ENCODE data around the gene ZHX3. TPM values are rescaled to one million over a fixed set of nuclear protein-coding genes. Genes with fewer than 3 reads are reported as not detected.

The ZHX3 gene
- total RNA-seq, 4 donors from 2014 or later, result 19.2 to 32.9 (median 31.4) TPM

DNA sequence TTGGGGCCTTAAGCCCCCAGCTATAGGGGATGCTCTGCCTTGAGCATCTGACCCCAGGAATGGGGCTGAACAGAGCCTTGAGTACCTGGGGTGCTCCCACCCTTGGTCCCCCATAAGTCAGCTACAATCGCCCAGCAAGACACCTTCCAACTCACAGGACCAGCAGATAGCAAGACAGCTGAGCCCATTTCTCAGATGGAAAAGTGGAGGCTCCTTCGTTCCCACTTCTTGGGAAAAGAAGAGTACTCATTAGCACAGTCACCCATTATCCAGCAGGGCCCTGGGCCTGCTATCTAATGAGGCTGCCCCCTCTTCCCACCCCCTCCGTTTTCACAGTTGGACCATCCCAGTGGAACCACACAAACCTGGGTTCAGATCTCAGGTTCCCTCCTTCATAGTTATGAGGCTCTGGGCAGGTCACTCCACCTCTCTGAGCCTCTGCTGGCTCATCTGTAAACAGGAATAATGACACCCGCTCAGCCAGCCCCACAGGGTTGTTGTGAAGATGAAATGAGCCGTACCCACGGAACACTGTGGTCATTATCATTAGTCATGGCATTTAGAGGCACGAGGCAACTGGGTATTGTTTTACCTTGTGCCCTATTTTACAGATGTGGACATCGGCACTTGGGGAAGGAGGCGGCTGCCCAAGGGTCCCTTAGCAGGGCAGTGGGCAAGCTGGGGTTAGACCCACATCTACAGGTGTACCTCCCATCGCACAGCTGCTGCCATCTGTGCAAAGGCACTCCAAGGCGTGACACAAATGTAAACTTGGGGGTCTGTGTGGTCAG lies 27.6 kb upstream of the ZHX3 start:
- DNase-seq (ENCODE audit: low spot score in 2 of 2), result no peak
- H3K36me3 ChIP-seq, result peaks cover 40% of the 10 kb centered on the region
- peaks cover 39% of the 10 kb centered on the region for H3K4me1 ChIP-seq
- WGBS, result 78% methylated on average over 11 of the region's 11 CpGs
- TF ChIP-seq POLR2AphosphoS5 (IDR thresholded peaks at IDR 0.05) (no peak), EP300 (IDR thresholded peaks at IDR 0.05) (no peak), POLR2A (IDR thresholded peaks at IDR 0.05) (no peak)
- TF ChIP-seq, protein P1, sequence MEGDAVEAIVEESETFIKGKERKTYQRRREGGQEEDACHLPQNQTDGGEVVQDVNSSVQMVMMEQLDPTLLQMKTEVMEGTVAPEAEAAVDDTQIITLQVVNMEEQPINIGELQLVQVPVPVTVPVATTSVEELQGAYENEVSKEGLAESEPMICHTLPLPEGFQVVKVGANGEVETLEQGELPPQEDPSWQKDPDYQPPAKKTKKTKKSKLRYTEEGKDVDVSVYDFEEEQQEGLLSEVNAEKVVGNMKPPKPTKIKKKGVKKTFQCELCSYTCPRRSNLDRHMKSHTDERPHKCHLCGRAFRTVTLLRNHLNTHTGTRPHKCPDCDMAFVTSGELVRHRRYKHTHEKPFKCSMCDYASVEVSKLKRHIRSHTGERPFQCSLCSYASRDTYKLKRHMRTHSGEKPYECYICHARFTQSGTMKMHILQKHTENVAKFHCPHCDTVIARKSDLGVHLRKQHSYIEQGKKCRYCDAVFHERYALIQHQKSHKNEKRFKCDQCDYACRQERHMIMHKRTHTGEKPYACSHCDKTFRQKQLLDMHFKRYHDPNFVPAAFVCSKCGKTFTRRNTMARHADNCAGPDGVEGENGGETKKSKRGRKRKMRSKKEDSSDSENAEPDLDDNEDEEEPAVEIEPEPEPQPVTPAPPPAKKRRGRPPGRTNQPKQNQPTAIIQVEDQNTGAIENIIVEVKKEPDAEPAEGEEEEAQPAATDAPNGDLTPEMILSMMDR (IDR thresholded peaks at IDR 0.05), result no peak
- no peaks in the 10 kb centered on the region for H3K27me3 ChIP-seq
- H3K9me3 ChIP-seq, result no peaks in the 10 kb centered on the region
- peak overlapping the region; percentile 65 for H3K27ac ChIP-seq
- H3K4me3 ChIP-seq, result no peak overlapping the region

DNA sequence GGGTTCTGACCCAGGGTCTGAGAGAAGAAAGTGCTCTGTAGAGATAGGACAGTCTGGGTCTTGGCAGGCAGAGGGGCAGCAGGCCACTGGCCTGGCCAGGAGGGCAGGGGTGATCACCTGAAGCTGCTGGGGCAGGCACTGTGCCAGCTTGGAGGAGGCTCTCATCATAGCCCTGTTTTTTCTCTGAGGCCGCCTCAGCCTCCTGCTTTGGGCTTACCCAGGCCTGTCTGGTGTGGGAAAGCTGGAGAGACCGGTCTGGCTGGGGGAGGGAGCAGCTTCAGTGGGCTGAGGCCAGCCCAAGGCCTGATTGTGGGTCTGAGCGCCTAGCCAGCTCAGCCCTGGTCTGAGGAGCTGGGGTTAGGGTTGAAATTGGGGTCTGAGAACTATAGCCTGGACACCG lies 26.9 kb upstream of the ZHX3 start:
- Histone ChIP-seq H3K27me3 (no peaks in the 10 kb centered on the region), H3K4me1 (peaks cover 46% of the 10 kb centered on the region), H3K4me3 (no peak overlapping the region), H3K9me3 (no peaks in the 10 kb centered on the region), H3K36me3 (peaks cover 33% of the 10 kb centered on the region), H3K27ac (peak overlapping the region; percentile 65)
- TF ChIP-seq POLR2A (IDR thresholded peaks at IDR 0.05) (no peak), EP300 (IDR thresholded peaks at IDR 0.05) (no peak), POLR2AphosphoS5 (IDR thresholded peaks at IDR 0.05) (no peak)
- TF ChIP-seq, protein P1 (IDR thresholded peaks at IDR 0.05), result no peak
- WGBS, result 57% methylated on average over 1 of the region's 4 CpGs
- no peak for DNase-seq (ENCODE audit: low spot score in 2 of 2)

DNA sequence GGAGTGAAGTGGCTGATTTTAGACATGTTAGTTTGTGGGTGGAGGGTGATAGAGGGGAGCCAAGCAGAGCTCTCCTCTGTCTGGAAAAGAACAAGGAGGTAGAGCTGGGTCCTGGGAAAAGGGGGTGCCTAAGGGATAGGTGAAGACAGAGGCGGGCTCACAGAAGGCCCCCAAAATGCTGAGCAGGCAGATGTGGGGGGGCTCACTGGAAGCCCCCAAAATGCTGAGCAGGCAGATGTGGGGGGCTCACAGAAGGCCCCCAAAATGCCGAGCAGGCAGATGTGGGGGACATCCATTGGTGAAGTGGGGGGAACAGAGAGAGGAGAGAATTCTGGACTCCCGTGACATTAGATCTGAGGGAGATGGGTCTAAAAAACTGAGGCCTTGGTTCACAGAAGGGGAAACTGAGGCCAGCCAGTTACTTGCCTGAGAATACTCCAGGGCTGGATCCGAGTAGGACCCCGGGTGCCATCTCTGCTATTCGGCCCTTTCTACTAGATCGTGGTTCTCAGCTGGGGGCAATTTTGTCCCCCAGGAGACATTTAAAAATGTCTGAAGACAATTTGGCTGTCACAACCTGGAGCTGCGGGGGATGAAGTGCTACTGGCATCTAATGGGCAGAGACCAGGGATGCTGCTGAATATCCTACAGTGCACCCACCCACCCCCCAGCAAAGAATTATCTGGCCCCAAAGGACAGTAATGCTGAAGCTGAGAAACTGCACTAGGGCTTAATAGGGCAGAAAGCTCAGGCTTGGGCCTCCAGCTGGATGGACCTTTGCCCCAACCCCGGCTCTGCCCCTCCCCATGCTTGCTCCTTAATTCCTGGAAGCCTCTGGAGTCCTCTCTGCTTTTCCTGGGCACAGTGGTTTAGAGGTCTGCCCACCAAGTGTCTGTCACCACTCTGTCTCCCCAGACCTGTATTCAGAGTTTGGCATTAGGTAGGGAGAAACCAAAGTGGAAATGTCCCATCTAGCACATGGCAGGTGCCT lies 25.2 kb upstream of the ZHX3 start:
- no peak for DNase-seq (ENCODE audit: low spot score in 2 of 2)
- H3K27ac ChIP-seq, result no peak overlapping the region
- TF ChIP-seq POLR2AphosphoS5 (IDR thresholded peaks at IDR 0.05), result no peak
- no peak for TF ChIP-seq EP300 (IDR thresholded peaks at IDR 0.05)
- TF ChIP-seq POLR2A (IDR thresholded peaks at IDR 0.05), result no peak
- TF ChIP-seq, protein P1 (IDR thresholded peaks at IDR 0.05), result no peak
- peaks cover 18% of the 10 kb centered on the region for H3K36me3 ChIP-seq
- no peaks in the 10 kb centered on the region for H3K9me3 ChIP-seq
- no peaks in the 10 kb centered on the region for H3K27me3 ChIP-seq
- 89% methylated on average over 9 of the region's 9 CpGs for WGBS
- H3K4me1 ChIP-seq, result peaks cover 48% of the 10 kb centered on the region
- H3K4me3 ChIP-seq, result no peak overlapping the region

DNA sequence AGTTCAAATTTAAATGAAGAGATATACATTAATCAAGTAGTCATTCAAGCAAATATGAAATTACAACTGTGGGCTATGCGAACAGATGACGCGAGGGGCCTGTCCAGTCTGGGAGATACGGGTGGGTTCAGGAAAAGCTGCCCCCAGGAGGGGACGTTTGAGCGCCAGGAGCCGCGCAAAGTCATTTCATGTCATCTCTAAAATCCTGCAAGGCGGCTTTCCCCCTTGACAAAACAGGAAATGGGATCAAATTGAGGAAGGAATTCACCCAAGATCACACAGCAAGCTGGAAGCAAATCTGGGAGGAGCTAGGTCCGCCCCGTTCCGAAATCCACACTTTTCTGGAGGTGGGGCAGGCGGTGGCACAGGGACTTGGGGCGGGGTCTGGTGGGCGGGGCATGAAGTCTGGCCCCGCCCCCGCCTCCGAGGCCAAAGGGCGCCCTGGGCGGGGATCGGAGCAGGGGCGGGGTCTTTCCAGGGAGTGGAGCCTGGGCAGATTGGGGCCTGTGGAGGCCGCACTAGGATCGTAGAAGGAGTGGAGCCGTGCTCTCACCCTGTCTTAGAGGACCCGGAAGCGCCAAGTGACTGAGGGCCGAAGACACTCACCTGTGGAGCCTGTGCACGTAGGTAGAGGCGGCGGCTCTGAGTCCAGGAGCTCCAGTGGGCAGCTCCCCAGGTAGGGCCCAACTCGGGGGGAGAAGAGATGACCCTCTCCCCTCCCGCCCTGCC lies 23.0 kb upstream of the ZHX3 start, which contains the start of gene LPIN3:
Gene LPIN3, plus strand, starts transcription at position 495 of the 729 bp plus-strand sequence. CDS start 4,983 bp downstream, outside the sequence.
- Histone ChIP-seq H3K36me3 (peaks cover under 1% of the 10 kb centered on the region), H3K27me3 (no peaks in the 10 kb centered on the region), H3K9me3 (no peaks in the 10 kb centered on the region), H3K4me1 (peaks cover 48% of the 10 kb centered on the region), H3K4me3 (peak within 1 kb of the TSS; percentile 56), H3K27ac (peak within 1 kb of the TSS; percentile 90)
- 7% methylated on average over 32 of the region's 33 CpGs for WGBS
- TF ChIP-seq POLR2A (IDR thresholded peaks at IDR 0.05) (peak in 1 of 2 donors; percentile 31), POLR2AphosphoS5 (IDR thresholded peaks at IDR 0.05) (peak in 1 of 3 donors; percentile 31), EP300 (IDR thresholded peaks at IDR 0.05) (no peak)
- TF ChIP-seq, protein P1 (IDR thresholded peaks at IDR 0.05), result peak in 1 of 2 donors; percentile 16
- peak; percentile 94 for DNase-seq (ENCODE audit: low spot score in 2 of 2)

All from suprapubic skin (tissue), 4 donors.